Gastroesophageal sphincter (tissue), 3 donors: Measurements from ENCODE around the gene NDUFB5.

Experiments
- CTCF ChIP-seq, 4 experiments: fragments of 200-600 bp in 2 of 4; fragments of 450-650 bp in 2 of 4; sonication (generic) in 1 of 4; IDR thresholded peaks; one replicate each; pipeline ENCODE4 v1.5.1; 2017 to 2019; ENCODE audit warnings: antibody characterized with exemption in 4 of 4, mild to moderate bottlenecking in 2 of 4, moderate library complexity in 2 of 4
- EP300 ChIP-seq: sonication (generic); formaldehyde crosslinking; IDR thresholded peaks from one replicate; pipeline ENCODE4 v1.6.1; 2017; ENCODE audit warnings: antibody characterized with exemption, mild to moderate bottlenecking
- POLR2A ChIP-seq, 2 donors: fragments of 450-650 bp; IDR thresholded peaks; one replicate each; pipeline ENCODE4 v1.6.1; 2017; ENCODE audit warnings: antibody characterized with exemption in 2 of 2, mild to moderate bottlenecking in 2 of 2, moderate library complexity in 1 of 2

DNA sequence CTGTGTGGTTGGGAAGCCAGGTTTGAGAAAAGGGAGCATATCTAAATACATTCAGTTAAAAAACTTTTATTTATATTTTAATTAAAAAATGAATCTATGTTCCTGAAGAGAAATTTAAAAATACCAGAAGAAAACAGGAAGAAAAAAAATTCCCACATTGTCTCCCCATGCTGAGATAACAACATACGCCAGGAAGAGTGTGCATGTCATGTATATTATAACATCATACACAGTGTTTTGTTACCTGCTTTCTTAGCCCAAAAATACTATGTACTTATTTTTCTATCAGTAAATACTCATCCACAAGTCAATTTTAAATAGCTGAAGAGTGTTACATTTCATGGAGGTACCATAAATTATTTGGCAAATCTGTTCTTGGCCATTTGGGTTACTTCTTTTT, 66.7 kb downstream of the NDUFB5 start:
- TF ChIP-seq CTCF (IDR thresholded peaks at IDR 0.05) (no peak), EP300 (no peak), POLR2A (IDR thresholded peaks at IDR 0.05) (no peak)
